Measurements from ENCODE around the gene SENP5. TPM values are rescaled to one million over a fixed set of nuclear protein-coding genes. Genes with fewer than 3 reads are reported as not detected.

The SENP5 gene
- total RNA-seq, 1 experiment from 2014 or later, result 30.4 TPM

DNA sequence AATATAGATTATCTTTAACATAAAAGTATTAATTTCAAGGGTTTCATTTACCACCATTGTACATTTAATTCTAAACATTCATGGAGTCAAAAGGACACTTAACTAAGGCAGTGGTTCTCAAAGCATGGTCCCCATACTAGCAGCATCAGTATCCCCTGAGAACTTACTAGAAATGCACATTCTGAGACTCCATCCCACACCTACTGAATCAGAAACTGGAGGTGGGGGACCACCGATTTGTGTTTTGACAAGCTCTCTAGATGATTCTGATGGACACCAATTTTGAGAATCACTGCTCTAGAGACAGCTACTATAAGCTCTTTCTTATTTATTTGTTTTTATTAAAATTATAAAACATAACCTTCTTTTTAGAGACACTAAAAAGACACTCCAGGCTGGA lies 34.0 kb downstream of the SENP5 start:
- no peak overlapping the region for H3K56ac ChIP-seq (ENCODE audit: insufficient read length, low read depth, low read length)
- H3K4ac ChIP-seq (ENCODE audit: low read depth, low read length), result no peak overlapping the region
- no peaks in the 10 kb centered on the region for H3K23me2 ChIP-seq (ENCODE audit: insufficient read length, low read depth, low read length, poor library complexity, severe bottlenecking)
- no peaks in the 10 kb centered on the region for H3K27me3 Mint-ChIP-seq (ENCODE audit: low read depth)
- H3K36me3 Mint-ChIP-seq (ENCODE audit: insufficient read depth in 1 of 3, low read depth in 3 of 3), result peaks cover 20 to 53% (median 46%) of the 10 kb centered on the region in 3 experiments; a peak in 6 of 7 replicates
- H3K9me3 ChIP-seq (ENCODE audit: control insufficient read depth, low read depth, low read length), result no peaks in the 10 kb centered on the region
- TF ChIP-seq CTCF (conservative IDR thresholded peaks at IDR 0.05), result no peak
- H3K27ac ChIP-seq (ENCODE audit: insufficient read length, low read depth, low read length), result no peak overlapping the region
- no peak overlapping the region for H2AFZ ChIP-seq (ENCODE audit: low read length)
- H3K9ac ChIP-seq (ENCODE audit: extremely low read depth, insufficient read length, low read length), result no peak overlapping the region
- H3K27me3 ChIP-seq (ENCODE audit: insufficient read depth, low read length), result no peaks in the 10 kb centered on the region
- no peak overlapping the region for H2BK5ac ChIP-seq (ENCODE audit: insufficient read length, low read length)
- H2BK120ac ChIP-seq (ENCODE audit: low read depth, low read length, poor library complexity, severe bottlenecking), result no peak overlapping the region
- DNase-seq, result no peak
- WGBS (ENCODE audit: extremely low coverage, insufficient read length, low lambda C conversion rate), result no CpG with 5 or more reads among the region's 1 CpG
- H2BK12ac ChIP-seq (ENCODE audit: insufficient read length, low read depth, low read length), result no peak overlapping the region
- no peaks in the 10 kb centered on the region for H3K9me3 Mint-ChIP-seq
- H4K8ac ChIP-seq (replicated peaks; ENCODE audit: insufficient read length, low read depth, low read length), result no peak overlapping the region
- H3K79me2 ChIP-seq (ENCODE audit: insufficient read depth, low read length), result no peaks in the 10 kb centered on the region
- H4K5ac ChIP-seq (ENCODE audit: insufficient read length, low read depth, low read length), result no peak overlapping the region
- H2AK5ac ChIP-seq (ENCODE audit: insufficient read length, low read length), result no peak overlapping the region
- no peak overlapping the region for H2BK15ac ChIP-seq (ENCODE audit: low read depth, low read length)
- H4K91ac ChIP-seq (ENCODE audit: insufficient read length, low read depth, low read length), result no peak overlapping the region
- no peak overlapping the region for H3K27ac Mint-ChIP-seq
- no peak overlapping the region for H2BK20ac ChIP-seq (ENCODE audit: low read depth, low read length, poor library complexity, severe bottlenecking)
- no peak overlapping the region for H3K4me2 ChIP-seq (ENCODE audit: insufficient read depth, insufficient read length, low read length)
- no peak overlapping the region for H3K4me3 Mint-ChIP-seq
- H3K23ac ChIP-seq (ENCODE audit: insufficient read length, low read depth, low read length), result no peak overlapping the region
- no peaks in the 10 kb centered on the region for H4K20me1 ChIP-seq (ENCODE audit: control insufficient read depth, insufficient read depth, insufficient read length)
- H3K4me1 Mint-ChIP-seq, result no peaks in the 10 kb centered on the region
- H3K14ac ChIP-seq (ENCODE audit: insufficient read depth, low read length), result no peak overlapping the region
- H3K18ac ChIP-seq (ENCODE audit: insufficient read length, low read depth, low read length), result no peak overlapping the region
- no peaks in the 10 kb centered on the region for H3K4me1 ChIP-seq (ENCODE audit: insufficient read depth, low read length)
- H3T11ph ChIP-seq (ENCODE audit: low read length), result no peak overlapping the region
- no peaks in the 10 kb centered on the region for H3K79me1 ChIP-seq (ENCODE audit: insufficient read depth, low read depth, low read length, poor library complexity, severe bottlenecking)

Measured in H9 (cell line).